Mesothelial cell of epicardium (in vitro differentiated cells): Measurements from ENCODE around the gene HIVEP3. TPM values are rescaled to one million over a fixed set of nuclear protein-coding genes. Genes with fewer than 3 reads are reported as not detected.

Experiments used
- DNase-seq, 2 experiments: peaks; one replicate each; pipeline ENCODE4 v3.0.0; 2021; ENCODE audit warnings: low spot score in 2 of 2; ENCODE audit not compliant: unreplicated experiment in 2 of 2
- H3K27ac Mint-ChIP-seq: 2 replicates; pipeline ENCODE4 v1.8.0; 2021; ENCODE audit warnings: mixed read lengths
- H3K27me3 Mint-ChIP-seq: 2 replicates; pipeline ENCODE4 v1.8.0; 2021; ENCODE audit warnings: low read depth, mixed read lengths
- H3K36me3 Mint-ChIP-seq: 2 replicates; pipeline ENCODE4 v1.8.0; 2021; ENCODE audit warnings: mixed read lengths
- H3K4me1 Mint-ChIP-seq: 2 replicates; pipeline ENCODE4 v1.8.0; 2021; ENCODE audit warnings: mixed read lengths
- H3K4me3 Mint-ChIP-seq: 2 replicates; pipeline ENCODE4 v1.8.0; 2021; ENCODE audit warnings: mild to moderate bottlenecking, moderate library complexity, mixed read lengths
- H3K9me3 Mint-ChIP-seq: 2 replicates; pipeline ENCODE4 v1.8.0; 2021; ENCODE audit warnings: mixed read lengths
- total RNA-seq: library from RNA; stranded (reverse); gene quantifications from 3 replicates; pipeline ENCODE4 v1.2.1, GENCODE V29; 2021
- TF ChIP-seq, protein P1 (sequence below): fragments of 200-600 bp; sonication (generic); IDR thresholded peaks from one replicate; pipeline ENCODE4 v1.5.0; 2021; ENCODE audit warnings: antibody characterized with exemption; ENCODE audit not compliant: unreplicated experiment

Gene HIVEP3
- total RNA-seq, 1 donor from 2014 or later, result 8.9 TPM

DNA sequence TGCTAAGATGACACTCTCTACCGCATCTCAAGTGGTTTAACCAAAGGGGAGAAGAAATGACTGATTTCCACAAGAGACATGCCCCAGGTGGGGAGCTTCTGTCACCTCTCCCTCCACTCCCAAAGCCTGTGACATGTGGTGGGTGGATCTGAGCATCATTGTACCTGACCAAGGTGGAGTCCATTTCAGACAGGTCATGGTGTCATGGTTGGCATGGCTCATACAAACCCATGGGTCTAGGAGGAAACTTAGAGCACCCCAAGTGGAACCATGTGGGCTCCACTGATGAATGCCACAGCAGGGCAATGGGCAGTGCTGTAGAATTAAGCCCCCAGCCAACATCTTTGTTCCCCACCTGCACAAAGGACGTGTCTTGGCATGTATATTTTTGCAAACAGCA, 302.7 kb downstream of the HIVEP3 start:
- no peak for DNase-seq

DNA sequence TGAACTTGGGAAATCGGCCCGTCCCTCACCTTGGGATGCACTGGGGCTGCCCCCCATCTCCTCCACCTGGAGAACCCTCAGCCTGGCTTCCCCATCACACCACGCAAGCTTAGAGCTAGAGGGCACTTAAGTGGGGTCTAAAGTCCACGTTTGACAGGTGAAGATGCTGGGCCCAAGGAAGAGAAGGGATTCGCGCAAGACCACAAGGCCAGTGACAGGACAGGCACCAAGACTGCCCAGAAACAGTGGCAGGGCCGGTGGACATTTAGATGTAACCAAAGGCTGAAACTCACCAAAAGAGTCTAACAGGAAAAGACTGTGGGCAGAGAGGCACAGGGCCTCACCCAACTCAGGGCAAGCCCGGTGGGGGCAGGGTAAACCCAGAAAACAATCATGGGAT, 303.4 kb downstream of the HIVEP3 start:
- Mint-ChIP-seq H3K4me1 (peaks cover 18% of the 10 kb centered on the region), H3K9me3 (no peaks in the 10 kb centered on the region), H3K4me3 (no peak overlapping the region), H3K27me3 (peaks cover 21% of the 10 kb centered on the region), H3K36me3 (no peaks in the 10 kb centered on the region), H3K27ac (no peak overlapping the region)
- DNase-seq, result no peak
- TF ChIP-seq, protein P1, sequence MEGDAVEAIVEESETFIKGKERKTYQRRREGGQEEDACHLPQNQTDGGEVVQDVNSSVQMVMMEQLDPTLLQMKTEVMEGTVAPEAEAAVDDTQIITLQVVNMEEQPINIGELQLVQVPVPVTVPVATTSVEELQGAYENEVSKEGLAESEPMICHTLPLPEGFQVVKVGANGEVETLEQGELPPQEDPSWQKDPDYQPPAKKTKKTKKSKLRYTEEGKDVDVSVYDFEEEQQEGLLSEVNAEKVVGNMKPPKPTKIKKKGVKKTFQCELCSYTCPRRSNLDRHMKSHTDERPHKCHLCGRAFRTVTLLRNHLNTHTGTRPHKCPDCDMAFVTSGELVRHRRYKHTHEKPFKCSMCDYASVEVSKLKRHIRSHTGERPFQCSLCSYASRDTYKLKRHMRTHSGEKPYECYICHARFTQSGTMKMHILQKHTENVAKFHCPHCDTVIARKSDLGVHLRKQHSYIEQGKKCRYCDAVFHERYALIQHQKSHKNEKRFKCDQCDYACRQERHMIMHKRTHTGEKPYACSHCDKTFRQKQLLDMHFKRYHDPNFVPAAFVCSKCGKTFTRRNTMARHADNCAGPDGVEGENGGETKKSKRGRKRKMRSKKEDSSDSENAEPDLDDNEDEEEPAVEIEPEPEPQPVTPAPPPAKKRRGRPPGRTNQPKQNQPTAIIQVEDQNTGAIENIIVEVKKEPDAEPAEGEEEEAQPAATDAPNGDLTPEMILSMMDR, result no peak

More for the DNA sequence above, 302.7 kb downstream of the HIVEP3 start:
- H3K36me3 Mint-ChIP-seq, result no peaks in the 10 kb centered on the region
- no peaks in the 10 kb centered on the region for H3K9me3 Mint-ChIP-seq
- TF ChIP-seq, protein P1, result no peak
- no peak overlapping the region for H3K4me3 Mint-ChIP-seq
- H3K4me1 Mint-ChIP-seq, result peaks cover 17% of the 10 kb centered on the region
- no peak overlapping the region for H3K27ac Mint-ChIP-seq
- peaks cover 21% of the 10 kb centered on the region for H3K27me3 Mint-ChIP-seq

DNA sequence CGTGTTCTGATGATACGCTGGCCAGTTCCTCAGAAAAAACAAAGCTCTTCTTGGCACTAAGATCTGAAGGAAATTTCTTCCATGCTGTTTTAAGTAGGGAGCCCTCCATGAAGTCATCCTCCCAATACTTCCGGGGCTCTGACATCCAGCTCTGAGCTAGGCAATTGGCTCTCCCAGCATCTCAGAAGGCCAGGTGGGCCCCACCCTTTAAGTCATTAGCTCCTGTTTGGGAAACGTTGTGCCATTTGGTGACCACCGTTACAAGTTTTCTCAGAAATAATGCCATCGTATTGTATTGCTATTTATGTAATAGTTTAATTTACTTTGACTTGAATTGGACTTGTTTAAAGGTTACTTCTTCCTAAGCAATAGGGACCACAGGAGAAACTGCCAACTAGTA, 303.9 kb downstream of the HIVEP3 start:
- peaks cover 19% of the 10 kb centered on the region for H3K27me3 Mint-ChIP-seq
- H3K27ac Mint-ChIP-seq, result no peak overlapping the region
- no peak overlapping the region for H3K4me3 Mint-ChIP-seq
- no peak for DNase-seq
- no peaks in the 10 kb centered on the region for H3K36me3 Mint-ChIP-seq
- TF ChIP-seq, protein P1, result no peak
- peaks cover 18% of the 10 kb centered on the region for H3K4me1 Mint-ChIP-seq
- H3K9me3 Mint-ChIP-seq, result no peaks in the 10 kb centered on the region

DNA sequence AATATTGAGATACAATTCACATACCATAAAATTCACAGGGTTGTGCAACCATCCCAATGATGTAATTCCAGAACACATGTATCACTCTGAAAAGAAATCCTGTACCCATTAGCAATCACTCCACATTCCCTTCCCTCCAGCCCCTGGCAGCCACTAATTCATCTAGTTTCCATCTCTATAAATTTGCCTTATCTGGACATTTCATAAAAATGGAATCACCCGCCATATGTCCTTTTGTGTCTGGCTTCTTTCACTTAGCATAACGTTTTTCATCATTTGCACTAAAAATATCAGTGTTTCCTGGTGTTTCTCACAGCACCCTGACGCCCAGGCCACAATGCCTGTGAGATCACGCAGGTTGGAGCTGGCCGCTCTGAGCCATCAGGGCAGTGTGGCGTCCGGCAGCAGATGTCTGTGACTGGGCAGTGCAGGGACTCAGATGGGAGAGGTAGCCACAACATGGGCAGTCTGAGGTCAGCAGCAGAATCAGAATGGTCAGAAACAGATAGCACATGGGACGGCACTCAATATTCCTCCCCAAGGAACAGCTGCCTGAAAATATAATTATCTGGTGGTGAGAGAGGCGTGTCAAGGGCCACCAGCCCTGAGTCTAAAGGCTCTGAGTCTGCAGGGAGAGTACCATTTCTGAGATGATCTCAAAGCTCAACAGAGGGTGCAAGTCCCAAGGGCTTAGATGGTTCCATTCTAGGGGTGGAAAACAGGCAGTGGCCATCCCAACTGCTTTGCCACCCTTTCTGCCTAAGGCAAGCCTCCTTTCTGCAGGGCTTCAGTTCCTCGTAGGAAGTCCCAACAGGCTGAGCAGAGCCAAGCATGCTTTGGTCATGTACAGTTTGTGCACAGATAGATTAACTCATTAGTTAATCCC, 304.8 kb downstream of the HIVEP3 start:
- Mint-ChIP-seq H3K27me3 (peaks cover 18% of the 10 kb centered on the region), H3K9me3 (no peaks in the 10 kb centered on the region), H3K4me3 (no peak overlapping the region), H3K27ac (peak overlapping the region; percentile 43), H3K4me1 (peaks cover 18% of the 10 kb centered on the region), H3K36me3 (no peaks in the 10 kb centered on the region)
- TF ChIP-seq, protein P1, result no peak
- DNase-seq, result no peak

DNA sequence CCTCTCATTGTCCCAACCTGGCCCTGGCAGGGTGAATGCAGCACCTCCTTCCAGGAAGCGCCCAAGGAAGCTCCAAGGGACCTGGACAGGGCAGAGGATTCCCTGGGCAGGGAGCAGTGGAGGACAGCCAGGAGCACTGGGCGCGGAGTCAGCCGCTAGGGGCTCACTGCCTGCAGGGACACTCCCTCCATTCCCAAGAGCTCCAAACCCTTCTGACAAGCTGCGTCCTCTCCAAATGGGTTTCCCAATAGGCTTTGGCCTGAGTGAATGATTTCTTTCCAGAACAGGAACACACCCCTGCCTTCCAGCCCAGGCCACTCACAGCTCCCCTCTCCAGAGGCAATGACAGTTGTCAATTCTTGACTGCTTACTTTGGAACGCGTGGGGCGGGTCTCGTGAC, 305.8 kb downstream of the HIVEP3 start:
- Mint-ChIP-seq H3K4me3 (no peak overlapping the region), H3K36me3 (no peaks in the 10 kb centered on the region), H3K27ac (no peak overlapping the region), H3K4me1 (peaks cover 18% of the 10 kb centered on the region), H3K9me3 (no peaks in the 10 kb centered on the region), H3K27me3 (peaks cover 19% of the 10 kb centered on the region)
- TF ChIP-seq, protein P1, result no peak
- DNase-seq, result no peak
